Activated T-cell treated with anti-CD3 and anti-CD28 coated beads, Interleukin-2, amount 50 U/mL, for 24 hours (primary cell): ENCODE data around the gene ADGRG4.

Experiments used
- DNase-seq: peaks from one replicate; pipeline ENCODE4 v3.0.0-alpha.2; 2020
- H3K27ac Mint-ChIP-seq: 2 replicates; pipeline ENCODE4 v1.8.0; 2020; ENCODE audit warnings: mild to moderate bottlenecking, mixed read lengths
- H3K27me3 Mint-ChIP-seq: 2 replicates; pipeline ENCODE4 v1.8.0; 2020; ENCODE audit warnings: mixed read lengths
- H3K36me3 Mint-ChIP-seq: 2 replicates; pipeline ENCODE4 v1.8.0; 2020; ENCODE audit warnings: low read depth, mixed read lengths
- H3K4me1 Mint-ChIP-seq: 2 replicates; pipeline ENCODE4 v1.8.0; 2020; ENCODE audit warnings: low read depth, mixed read lengths
- H3K4me3 Mint-ChIP-seq: 2 replicates; pipeline ENCODE4 v1.8.0; 2020; ENCODE audit warnings: mild to moderate bottlenecking, moderate library complexity, mixed read lengths
- H3K9me3 Mint-ChIP-seq: 2 replicates; pipeline ENCODE4 v1.8.0; 2020; ENCODE audit warnings: mixed read lengths

The ADGRG4 gene

DNA sequence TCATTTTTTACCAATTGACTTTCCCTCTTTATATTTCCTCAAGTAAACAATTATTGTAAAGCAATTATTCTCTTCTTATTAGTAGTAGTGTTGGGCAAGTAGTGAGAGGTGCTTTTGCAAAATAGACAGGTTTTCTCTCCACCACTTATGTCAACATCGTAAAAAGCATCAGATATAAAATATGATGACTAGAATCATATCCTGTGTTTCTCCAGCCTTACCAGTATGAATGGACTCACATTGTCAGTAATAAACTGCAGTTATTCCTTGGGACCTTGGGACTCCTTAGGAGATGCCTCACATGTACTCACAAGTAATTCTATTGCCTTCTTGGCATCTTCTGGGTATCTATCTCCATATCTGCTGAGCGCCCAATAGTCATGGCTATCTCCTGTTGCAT, 146.5 kb downstream of the ADGRG4 start:
- no peak for DNase-seq
- no peaks in the 10 kb centered on the region for H3K4me1 Mint-ChIP-seq
- no peaks in the 10 kb centered on the region for H3K9me3 Mint-ChIP-seq
- H3K4me3 Mint-ChIP-seq: no peak overlapping the region
- no peak overlapping the region for H3K27ac Mint-ChIP-seq
- H3K36me3 Mint-ChIP-seq: no peaks in the 10 kb centered on the region
- no peaks in the 10 kb centered on the region for H3K27me3 Mint-ChIP-seq

DNA sequence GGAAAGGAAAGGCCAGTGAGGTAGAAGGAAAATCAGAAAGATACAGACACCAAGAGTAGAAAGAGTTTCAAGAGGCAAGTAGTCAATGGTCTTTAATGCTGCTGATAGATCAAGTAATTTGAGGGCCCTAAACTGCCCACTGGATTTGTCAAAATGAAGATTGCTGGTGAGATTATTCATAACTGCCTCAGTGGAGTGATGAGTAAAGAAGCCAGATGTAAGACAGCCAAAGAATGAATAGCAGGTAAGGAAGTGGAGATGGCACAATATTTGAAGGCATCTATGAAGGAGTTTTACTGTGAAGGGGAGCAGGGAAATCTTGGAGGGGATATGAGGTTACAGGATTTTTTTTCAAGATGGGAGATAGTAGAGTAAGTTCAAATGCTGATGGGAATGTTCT, 147.2 kb downstream of the ADGRG4 start:
- no peaks in the 10 kb centered on the region for H3K9me3 Mint-ChIP-seq
- no peak overlapping the region for H3K27ac Mint-ChIP-seq
- H3K27me3 Mint-ChIP-seq: no peaks in the 10 kb centered on the region
- no peaks in the 10 kb centered on the region for H3K4me1 Mint-ChIP-seq
- no peak for DNase-seq
- H3K4me3 Mint-ChIP-seq: no peak overlapping the region
- H3K36me3 Mint-ChIP-seq: no peaks in the 10 kb centered on the region

DNA sequence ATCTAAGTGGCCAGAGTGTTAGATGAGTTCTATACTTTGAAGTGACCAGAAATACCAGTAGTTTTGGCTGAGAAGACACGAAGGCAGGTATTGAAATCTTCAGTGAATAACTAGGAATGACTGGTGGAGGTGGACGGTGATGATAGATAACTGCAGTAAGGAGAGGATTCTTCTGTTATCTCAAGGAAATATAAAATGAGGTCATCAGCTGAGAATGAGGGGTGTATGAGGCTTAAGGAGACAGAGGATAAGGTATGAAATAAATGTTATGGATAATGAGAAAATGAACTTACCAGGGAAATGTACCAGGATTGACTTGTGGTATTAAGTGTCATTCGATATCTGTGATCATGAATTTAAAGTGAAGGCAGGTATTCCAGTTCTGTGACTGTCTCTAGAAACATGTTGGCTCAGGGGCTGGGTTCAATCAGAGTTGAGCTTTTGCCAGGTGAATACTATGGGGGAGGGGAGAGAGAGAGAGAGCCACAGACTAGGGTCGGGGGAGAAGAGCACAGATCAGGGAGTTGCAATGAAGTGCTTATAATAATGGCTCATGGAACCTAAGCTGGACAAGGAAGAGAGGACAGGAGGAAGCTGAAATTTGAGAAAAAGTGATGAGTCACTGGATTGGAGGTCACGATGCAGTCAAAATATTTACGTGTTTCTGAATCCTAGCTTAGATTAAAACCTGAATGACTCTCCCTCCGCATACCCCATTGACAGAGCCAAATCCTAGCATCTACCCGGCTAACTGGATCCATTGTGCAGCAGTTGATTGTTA, 149.5 kb downstream of the ADGRG4 start:
- Mint-ChIP-seq H3K4me3 (no peak overlapping the region), H3K4me1 (no peaks in the 10 kb centered on the region), H3K27me3 (no peaks in the 10 kb centered on the region), H3K36me3 (no peaks in the 10 kb centered on the region), H3K9me3 (no peaks in the 10 kb centered on the region), H3K27ac (no peak overlapping the region)
- DNase-seq: no peak

DNA sequence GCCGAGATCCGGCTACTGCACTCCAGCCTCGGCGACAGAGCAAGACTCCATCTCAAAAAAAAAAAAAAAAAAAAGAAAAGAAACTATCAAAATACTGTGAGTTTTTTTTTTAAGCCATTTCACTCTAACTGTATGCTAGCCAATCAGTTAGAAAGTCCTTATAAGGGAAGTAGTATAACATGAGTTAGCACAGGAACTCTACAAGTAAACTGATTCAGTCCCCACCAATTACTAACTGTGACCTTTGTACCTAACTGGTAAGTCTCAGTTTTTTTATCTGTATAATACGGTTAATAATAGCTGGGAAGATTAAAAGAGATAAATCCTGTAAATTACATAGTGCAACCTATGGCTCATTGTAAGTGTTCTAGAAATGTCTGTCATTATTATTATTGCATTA, 151.9 kb downstream of the ADGRG4 start:
- DNase-seq: no peak
- Mint-ChIP-seq H3K27me3 (peaks cover 10% of the 10 kb centered on the region), H3K9me3 (no peaks in the 10 kb centered on the region), H3K4me3 (no peak overlapping the region), H3K4me1 (no peaks in the 10 kb centered on the region), H3K27ac (no peak overlapping the region), H3K36me3 (no peaks in the 10 kb centered on the region)

DNA sequence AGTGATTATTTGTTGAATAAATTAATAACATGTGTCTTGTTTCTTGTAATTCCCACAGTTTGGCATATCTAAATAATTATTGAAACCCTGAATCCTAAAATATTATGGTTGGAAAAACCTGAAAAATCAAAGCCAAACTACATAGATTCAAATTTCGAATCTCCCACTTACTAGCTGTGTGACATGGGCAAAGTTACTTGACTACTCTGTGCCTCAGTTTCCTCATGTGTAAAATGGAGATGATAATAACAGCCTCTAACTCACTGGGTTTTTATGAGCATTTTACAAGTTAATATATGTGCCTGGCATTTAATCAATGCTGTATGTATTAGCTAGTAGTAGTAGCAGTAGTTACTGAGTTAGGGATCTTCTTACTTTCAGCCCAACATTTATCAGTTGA, 152.4 kb downstream of the ADGRG4 start:
- no peaks in the 10 kb centered on the region for H3K4me1 Mint-ChIP-seq
- no peak overlapping the region for H3K4me3 Mint-ChIP-seq
- no peaks in the 10 kb centered on the region for H3K9me3 Mint-ChIP-seq
- H3K27me3 Mint-ChIP-seq: peaks cover 11% of the 10 kb centered on the region
- no peak for DNase-seq
- no peak overlapping the region for H3K27ac Mint-ChIP-seq
- no peaks in the 10 kb centered on the region for H3K36me3 Mint-ChIP-seq

DNA sequence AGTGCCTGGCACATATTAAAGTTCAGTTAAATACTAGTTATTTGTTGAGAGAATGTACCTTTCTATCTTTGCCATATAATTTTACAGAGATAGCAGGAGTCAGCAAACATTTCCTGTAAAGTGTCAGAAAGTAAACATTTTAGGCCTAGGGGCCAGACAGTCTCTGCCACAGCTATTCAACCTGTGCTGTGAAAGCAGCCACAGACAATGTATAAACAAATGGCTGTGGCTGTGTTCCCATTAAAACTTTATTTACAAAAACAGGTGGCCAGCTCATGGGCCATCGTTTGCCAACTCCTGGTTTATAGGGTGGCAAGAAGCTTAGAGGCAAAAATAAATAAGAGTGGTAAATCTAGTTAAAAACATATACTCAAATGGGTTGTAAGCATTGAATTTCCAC, 153.0 kb downstream of the ADGRG4 start:
- Mint-ChIP-seq H3K4me3 (no peak overlapping the region), H3K4me1 (no peaks in the 10 kb centered on the region), H3K27ac (no peak overlapping the region), H3K9me3 (no peaks in the 10 kb centered on the region), H3K27me3 (peaks cover 14% of the 10 kb centered on the region), H3K36me3 (no peaks in the 10 kb centered on the region)
- no peak for DNase-seq

DNA sequence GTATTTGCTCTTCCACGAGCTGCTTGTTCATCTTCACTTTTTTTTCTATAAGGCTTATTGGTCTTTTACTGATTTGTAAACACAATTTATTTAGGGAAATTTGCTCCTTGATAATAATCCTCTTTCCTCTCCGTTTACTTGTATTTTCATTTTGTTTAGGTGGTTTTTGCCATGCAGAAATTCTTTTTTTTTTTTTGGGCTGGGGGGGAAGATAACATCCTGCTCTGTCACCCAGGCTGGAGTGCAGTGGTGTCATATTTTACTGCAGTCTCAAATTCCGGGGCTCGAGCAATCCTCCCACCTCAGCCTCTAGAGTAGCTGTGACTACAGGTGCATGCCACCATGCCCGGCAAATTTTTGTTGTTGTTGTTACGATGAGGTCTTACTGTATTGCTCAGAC, 155.4 kb downstream of the ADGRG4 start:
- Mint-ChIP-seq H3K36me3 (no peaks in the 10 kb centered on the region), H3K4me1 (no peaks in the 10 kb centered on the region), H3K27ac (no peak overlapping the region), H3K9me3 (no peaks in the 10 kb centered on the region), H3K4me3 (no peak overlapping the region), H3K27me3 (peaks cover 16% of the 10 kb centered on the region)
- no peak for DNase-seq

DNA sequence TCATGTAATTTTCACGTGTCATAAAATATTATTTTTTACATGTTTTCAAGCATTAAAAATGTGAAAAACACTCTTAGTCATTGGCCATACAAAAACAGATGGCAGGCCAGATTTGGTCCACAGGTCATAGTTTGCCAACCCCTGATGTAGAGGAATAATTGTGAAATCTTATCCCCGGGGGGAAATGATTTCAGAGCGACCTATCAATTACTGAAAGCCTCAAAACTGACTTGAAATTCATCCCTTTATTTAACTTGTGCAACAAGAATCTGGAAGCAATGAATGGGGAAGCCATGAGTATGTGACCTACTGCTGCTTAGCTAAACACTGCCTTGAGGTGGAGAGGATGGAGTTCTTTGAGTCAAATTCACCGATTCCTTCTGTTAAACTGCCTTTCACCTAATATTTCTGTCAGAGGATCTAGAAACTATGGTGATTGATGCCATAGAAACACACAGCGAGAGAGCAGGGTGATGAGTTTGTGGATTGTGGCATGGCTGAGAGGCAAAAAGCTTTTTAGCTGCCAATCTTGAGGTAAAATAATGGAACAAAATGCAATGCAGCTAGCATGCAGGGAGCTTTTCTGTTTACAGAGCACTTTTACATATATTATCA, 156.6 kb downstream of the ADGRG4 start:
- DNase-seq: no peak
- H3K27ac Mint-ChIP-seq: no peak overlapping the region
- no peaks in the 10 kb centered on the region for H3K4me1 Mint-ChIP-seq
- H3K36me3 Mint-ChIP-seq: no peaks in the 10 kb centered on the region
- peaks cover 18% of the 10 kb centered on the region for H3K27me3 Mint-ChIP-seq
- no peak overlapping the region for H3K4me3 Mint-ChIP-seq
- H3K9me3 Mint-ChIP-seq: no peaks in the 10 kb centered on the region

DNA sequence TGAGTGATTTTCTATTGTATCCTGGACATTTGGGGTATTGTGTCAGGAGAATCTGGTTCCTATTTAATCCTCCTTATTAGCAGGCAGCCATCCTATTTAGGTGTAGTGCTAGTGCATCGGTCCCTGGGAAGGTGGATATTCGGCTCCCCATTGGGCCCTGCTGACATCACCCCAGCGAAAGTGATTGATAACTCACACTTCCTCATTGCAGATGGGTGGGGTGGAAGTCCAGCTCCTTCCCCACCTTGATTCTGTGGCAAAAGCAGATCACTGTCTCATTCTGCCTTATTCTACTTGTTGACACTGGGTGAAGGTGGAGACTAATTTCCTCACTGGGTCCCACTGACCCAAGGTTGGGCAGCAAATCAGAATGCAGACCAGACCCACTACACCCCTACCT, 163.8 kb downstream of the ADGRG4 start:
- no peaks in the 10 kb centered on the region for H3K4me1 Mint-ChIP-seq
- H3K27ac Mint-ChIP-seq: no peak overlapping the region
- H3K27me3 Mint-ChIP-seq: peaks cover 40% of the 10 kb centered on the region
- H3K4me3 Mint-ChIP-seq: no peak overlapping the region
- no peak for DNase-seq
- no peaks in the 10 kb centered on the region for H3K36me3 Mint-ChIP-seq
- H3K9me3 Mint-ChIP-seq: no peaks in the 10 kb centered on the region
